ENCODE data around the gene GGT6. TPM values are rescaled to one million over a fixed set of nuclear protein-coding genes. Genes with fewer than 3 reads are reported as not detected.

Gene GGT6
- total and polyA plus RNA-seq, 2 of the 13 experiments (the other 11 are each of a cell fraction or from before 2014, with no cell fraction given) = 0.16 to 0.80 TPM

DNA sequence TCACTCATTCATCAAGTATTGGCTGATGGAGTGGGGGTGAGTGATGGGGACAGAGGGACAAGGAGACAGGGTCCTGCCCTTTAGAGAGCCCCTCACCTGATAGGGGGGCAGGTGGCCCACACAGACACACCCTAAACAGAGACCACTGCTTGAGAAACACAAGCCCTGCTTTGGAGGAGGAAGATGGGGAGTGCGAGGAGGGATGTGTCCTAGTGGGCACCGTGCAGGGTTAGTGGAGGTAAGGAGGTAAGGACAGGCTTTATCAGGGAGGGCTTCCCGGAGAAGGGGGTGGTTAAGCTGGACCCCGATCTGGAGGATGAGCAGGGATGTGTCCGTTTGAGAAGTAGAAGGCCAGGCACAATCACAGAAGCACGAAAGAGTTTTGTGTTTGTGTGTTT is 15.8 kb upstream of the GGT6 start (continued):
- TF ChIP-seq, protein P1, sequence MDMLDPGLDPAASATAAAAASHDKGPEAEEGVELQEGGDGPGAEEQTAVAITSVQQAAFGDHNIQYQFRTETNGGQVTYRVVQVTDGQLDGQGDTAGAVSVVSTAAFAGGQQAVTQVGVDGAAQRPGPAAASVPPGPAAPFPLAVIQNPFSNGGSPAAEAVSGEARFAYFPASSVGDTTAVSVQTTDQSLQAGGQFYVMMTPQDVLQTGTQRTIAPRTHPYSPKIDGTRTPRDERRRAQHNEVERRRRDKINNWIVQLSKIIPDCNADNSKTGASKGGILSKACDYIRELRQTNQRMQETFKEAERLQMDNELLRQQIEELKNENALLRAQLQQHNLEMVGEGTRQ (IDR thresholded peaks at IDR 0.05; ENCODE audit: low read depth, low read length) = no peak
- TF ChIP-seq, protein P1 (CRISPR knock-in tag; IDR thresholded peaks at IDR 0.05; ENCODE audit: borderline replicate concordance) = no peak
- TF ChIP-seq ARNT2 (CRISPR knock-in tag; IDR thresholded peaks at IDR 0.05; ENCODE audit: low read depth) (0 out of 2 replicates have a peak, but pooled peaks have one; percentile 7), KLF13 (CRISPR knock-in tag; IDR thresholded peaks at IDR 0.05) (no peak), RBFOX2 (IDR thresholded peaks at IDR 0.05; ENCODE audit: low read depth, low read length) (no peak), ZNF207 (IDR thresholded peaks at IDR 0.05; ENCODE audit: borderline replicate concordance) (no peak), ZNF773 (CRISPR knock-in tag; IDR thresholded peaks at IDR 0.05; ENCODE audit: borderline replicate concordance) (no peak), ZNF331 (CRISPR knock-in tag; IDR thresholded peaks at IDR 0.05) (0 out of 2 replicates have a peak, but pooled peaks have one; percentile 1), ZNF737 (CRISPR knock-in tag; IDR thresholded peaks at IDR 0.05; ENCODE audit: borderline replicate concordance) (no peak), SNAI1 (CRISPR knock-in tag; IDR thresholded peaks at IDR 0.05; ENCODE audit: borderline replicate concordance) (no peak), ZFX (CRISPR knock-in tag; IDR thresholded peaks at IDR 0.05; ENCODE audit: low read depth) (no peak), PHB2 (IDR thresholded peaks at IDR 0.05; ENCODE audit: partially characterized antibody) (no peak), SAFB2 (CRISPR knock-in tag; IDR thresholded peaks at IDR 0.05; ENCODE audit: borderline replicate concordance, low read depth) (no peak), SETDB1 (CRISPR knock-in tag; IDR thresholded peaks at IDR 0.05; ENCODE audit: borderline replicate concordance) (no peak), GLI4 (CRISPR knock-in tag; IDR thresholded peaks at IDR 0.05; ENCODE audit: borderline replicate concordance) (no peak)
- TF ChIP-seq, protein P2, sequence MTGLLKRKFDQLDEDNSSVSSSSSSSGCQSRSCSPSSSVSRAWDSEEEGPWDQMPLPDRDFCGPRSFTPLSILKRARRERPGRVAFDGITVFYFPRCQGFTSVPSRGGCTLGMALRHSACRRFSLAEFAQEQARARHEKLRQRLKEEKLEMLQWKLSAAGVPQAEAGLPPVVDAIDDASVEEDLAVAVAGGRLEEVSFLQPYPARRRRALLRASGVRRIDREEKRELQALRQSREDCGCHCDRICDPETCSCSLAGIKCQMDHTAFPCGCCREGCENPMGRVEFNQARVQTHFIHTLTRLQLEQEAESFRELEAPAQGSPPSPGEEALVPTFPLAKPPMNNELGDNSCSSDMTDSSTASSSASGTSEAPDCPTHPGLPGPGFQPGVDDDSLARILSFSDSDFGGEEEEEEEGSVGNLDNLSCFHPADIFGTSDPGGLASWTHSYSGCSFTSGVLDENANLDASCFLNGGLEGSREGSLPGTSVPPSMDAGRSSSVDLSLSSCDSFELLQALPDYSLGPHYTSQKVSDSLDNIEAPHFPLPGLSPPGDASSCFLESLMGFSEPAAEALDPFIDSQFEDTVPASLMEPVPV (CRISPR knock-in tag; IDR thresholded peaks at IDR 0.05) = no peak
- TF ChIP-seq, protein P3, sequence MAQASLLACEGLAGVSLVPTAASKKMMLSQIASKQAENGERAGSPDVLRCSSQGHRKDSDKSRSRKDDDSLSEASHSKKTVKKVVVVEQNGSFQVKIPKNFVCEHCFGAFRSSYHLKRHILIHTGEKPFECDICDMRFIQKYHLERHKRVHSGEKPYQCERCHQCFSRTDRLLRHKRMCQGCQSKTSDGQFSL (CRISPR knock-in tag; IDR thresholded peaks at IDR 0.05) = 0 out of 2 replicates have a peak, but pooled peaks have one; percentile 0
- TF ChIP-seq, protein P4, sequence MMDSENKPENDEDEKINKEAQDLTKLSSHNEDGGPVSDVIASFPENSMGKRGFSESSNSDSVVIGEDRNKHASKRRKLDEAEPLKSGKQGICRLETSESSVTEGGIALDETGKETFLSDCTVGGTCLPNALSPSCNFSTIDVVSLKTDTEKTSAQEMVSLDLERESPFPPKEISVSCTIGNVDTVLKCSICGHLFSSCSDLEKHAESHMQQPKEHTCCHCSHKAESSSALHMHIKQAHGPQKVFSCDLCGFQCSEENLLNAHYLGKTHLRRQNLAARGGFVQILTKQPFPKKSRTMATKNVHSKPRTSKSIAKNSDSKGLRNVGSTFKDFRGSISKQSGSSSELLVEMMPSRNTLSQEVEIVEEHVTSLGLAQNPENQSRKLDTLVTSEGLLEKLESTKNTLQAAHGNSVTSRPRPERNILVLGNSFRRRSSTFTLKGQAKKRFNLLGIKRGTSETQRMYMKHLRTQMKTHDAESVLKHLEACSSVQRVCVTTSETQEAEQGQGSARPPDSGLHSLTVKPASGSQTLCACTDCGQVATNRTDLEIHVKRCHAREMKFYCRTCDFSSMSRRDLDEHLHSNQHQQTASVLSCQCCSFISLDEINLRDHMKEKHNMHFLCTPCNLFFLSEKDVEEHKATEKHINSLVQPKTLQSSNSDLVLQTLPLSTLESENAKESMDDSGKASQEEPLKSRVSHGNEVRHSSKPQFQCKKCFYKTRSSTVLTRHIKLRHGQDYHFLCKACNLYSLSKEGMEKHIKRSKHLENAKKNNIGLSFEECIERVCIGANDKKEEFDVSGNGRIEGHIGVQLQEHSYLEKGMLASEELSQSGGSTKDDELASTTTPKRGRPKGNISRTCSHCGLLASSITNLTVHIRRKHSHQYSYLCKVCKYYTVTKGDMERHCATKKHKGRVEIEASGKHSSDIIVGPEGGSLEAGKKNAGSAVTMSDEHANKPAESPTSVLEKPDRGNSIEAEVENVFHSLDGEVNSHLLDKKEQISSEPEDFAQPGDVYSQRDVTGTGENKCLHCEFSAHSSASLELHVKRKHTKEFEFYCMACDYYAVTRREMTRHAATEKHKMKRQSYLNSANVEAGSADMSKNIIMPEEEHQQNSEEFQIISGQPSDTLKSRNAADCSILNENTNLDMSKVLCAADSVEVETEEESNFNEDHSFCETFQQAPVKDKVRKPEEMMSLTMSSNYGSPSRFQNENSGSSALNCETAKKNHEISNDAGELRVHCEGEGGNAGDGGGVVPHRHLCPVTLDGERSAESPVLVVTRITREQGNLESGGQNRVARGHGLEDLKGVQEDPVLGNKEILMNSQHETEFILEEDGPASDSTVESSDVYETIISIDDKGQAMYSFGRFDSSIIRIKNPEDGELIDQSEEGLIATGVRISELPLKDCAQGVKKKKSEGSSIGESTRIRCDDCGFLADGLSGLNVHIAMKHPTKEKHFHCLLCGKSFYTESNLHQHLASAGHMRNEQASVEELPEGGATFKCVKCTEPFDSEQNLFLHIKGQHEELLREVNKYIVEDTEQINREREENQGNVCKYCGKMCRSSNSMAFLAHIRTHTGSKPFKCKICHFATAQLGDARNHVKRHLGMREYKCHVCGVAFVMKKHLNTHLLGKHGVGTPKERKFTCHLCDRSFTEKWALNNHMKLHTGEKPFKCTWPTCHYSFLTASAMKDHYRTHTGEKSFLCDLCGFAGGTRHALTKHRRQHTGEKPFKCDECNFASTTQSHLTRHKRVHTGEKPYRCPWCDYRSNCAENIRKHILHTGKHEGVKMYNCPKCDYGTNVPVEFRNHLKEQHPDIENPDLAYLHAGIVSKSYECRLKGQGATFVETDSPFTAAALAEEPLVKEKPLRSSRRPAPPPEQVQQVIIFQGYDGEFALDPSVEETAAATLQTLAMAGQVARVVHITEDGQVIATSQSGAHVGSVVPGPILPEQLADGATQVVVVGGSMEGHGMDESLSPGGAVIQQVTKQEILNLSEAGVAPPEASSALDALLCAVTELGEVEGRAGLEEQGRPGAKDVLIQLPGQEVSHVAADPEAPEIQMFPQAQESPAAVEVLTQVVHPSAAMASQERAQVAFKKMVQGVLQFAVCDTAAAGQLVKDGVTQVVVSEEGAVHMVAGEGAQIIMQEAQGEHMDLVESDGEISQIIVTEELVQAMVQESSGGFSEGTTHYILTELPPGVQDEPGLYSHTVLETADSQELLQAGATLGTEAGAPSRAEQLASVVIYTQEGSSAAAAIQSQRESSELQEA (CRISPR knock-in tag; IDR thresholded peaks at IDR 0.05; ENCODE audit: not compliant biosample characterization) = no peak
